Breast epithelium (tissue), 4 donors: ENCODE measurements around the gene RPL39L. TPM values are rescaled to one million over a fixed set of nuclear protein-coding genes. Genes with fewer than 3 reads are reported as not detected.

Experiments used
- DNase-seq, 2 donors: peaks; one replicate each; pipeline ENCODE4 v3.0.0-alpha.2; 2019; ENCODE audit warnings: low spot score in 2 of 2
- H3K27ac ChIP-seq, 2 donors: fragments of 200-600 bp; sonication (generic) in 1 of 2; one replicate each; pipeline ENCODE4 v1.5.1; 2016 to 2019; ENCODE audit warnings: mild to moderate bottlenecking in 1 of 2
- H3K27me3 ChIP-seq, 2 donors: fragments of 200-600 bp; sonication (generic) in 1 of 2; one replicate each; pipeline versions ENCODE4 v1.5.1 to v1.6.0; 2017 to 2019; ENCODE audit warnings: control low read depth in 1 of 2, mild to moderate bottlenecking in 1 of 2
- H3K36me3 ChIP-seq: fragments of 200-600 bp; one replicate; pipeline ENCODE4 v1.5.1; 2019
- H3K4me1 ChIP-seq, 2 donors: fragments of 200-600 bp; sonication (generic); one replicate each; pipeline ENCODE4 v1.5.1; 2016 to 2019; ENCODE audit warnings: control low read depth in 1 of 2
- H3K4me3 ChIP-seq, 3 donors: fragments of 200-600 bp; sonication (generic); 1 replicate in 2 of 3; 2 replicates in 1 of 3; pipeline ENCODE4 v1.5.1; 2016 to 2019; ENCODE audit warnings: mild to moderate bottlenecking in 3 of 3, moderate library complexity in 2 of 3
- H3K9me3 ChIP-seq, 2 donors: fragments of 200-600 bp; sonication (generic) in 1 of 2; one replicate each; pipeline ENCODE4 v1.5.1; 2016 to 2019; ENCODE audit warnings: control low read depth in 1 of 2
- CTCF ChIP-seq, 3 donors: fragments of 450-650 bp; IDR thresholded peaks; one replicate each; pipeline ENCODE4 v1.5.1; 2016 to 2017; ENCODE audit warnings: antibody characterized with exemption in 3 of 3, mild to moderate bottlenecking in 3 of 3, moderate library complexity in 3 of 3
- POLR2A ChIP-seq: fragments of 450-650 bp; IDR thresholded peaks from one replicate; pipeline ENCODE4 v1.6.1; 2016; ENCODE audit warnings: antibody characterized with exemption, mild to moderate bottlenecking, moderate library complexity
- POLR2AphosphoS5 ChIP-seq, 3 donors: sonication (generic); formaldehyde crosslinking; IDR thresholded peaks; one replicate each; pipeline ENCODE4 v1.6.1; 2017; ENCODE audit warnings: antibody characterized with exemption in 3 of 3
- intact Hi-C: fragments of 100-400 bp; cut with DNase I; formaldehyde crosslinking; loops from one replicate; pipeline ENCODE4 v1.15.1; 2023; ENCODE audit warnings: low total_unique reads
- total RNA-seq, 3 donors: library from RNA; depleted of rRNA; stranded (reverse); fragments of >200 nt; gene quantifications; one replicate each; pipeline ENCODE4 v1.1.0, GENCODE V29; 2016

RPL39L gene
- total RNA-seq, 3 donors from 2014 or later = 5.4 to 15.4 (median 14.6) TPM

- Histone ChIP-seq H3K4me1 (no peaks in the 10 kb centered on the region), H3K9me3 (no peaks in the 10 kb centered on the region), H3K4me3 (no peak overlapping the region), H3K27me3 (no peaks in the 10 kb centered on the region), H3K27ac (no peak overlapping the region), H3K36me3 (no peaks in the 10 kb centered on the region)
- no peak for TF ChIP-seq CTCF (IDR thresholded peaks at IDR 0.05)
- no peak for TF ChIP-seq POLR2AphosphoS5 (IDR thresholded peaks at IDR 0.05)
- TF ChIP-seq POLR2A = no peak
- no peak for DNase-seq
- intact Hi-C loops = no loop called here
These were observed 59.9 kb downstream of the RPL39L start for GRCh38 chr3:187079090-187080022.

GRCh38 chr3:187077537-187077936, 61.8 kb downstream of the RPL39L start:
- Histone ChIP-seq H3K36me3 (no peaks in the 10 kb centered on the region), H3K4me1 (no peaks in the 10 kb centered on the region), H3K27me3 (no peaks in the 10 kb centered on the region), H3K9me3 (no peaks in the 10 kb centered on the region), H3K4me3 (no peak overlapping the region), H3K27ac (no peak overlapping the region)
- no peak for DNase-seq
- TF ChIP-seq CTCF (IDR thresholded peaks at IDR 0.05) = no peak
- no peak for TF ChIP-seq POLR2AphosphoS5 (IDR thresholded peaks at IDR 0.05)
- no peak for TF ChIP-seq POLR2A
- intact Hi-C loops = no loop called here

GRCh38 chr3:187077085-187077484, 62.2 kb downstream of the RPL39L start:
- H3K4me1 ChIP-seq = no peaks in the 10 kb centered on the region
- H3K36me3 ChIP-seq = no peaks in the 10 kb centered on the region
- H3K9me3 ChIP-seq = no peaks in the 10 kb centered on the region
- TF ChIP-seq POLR2A = no peak
- no peak for TF ChIP-seq CTCF (IDR thresholded peaks at IDR 0.05)
- TF ChIP-seq POLR2AphosphoS5 (IDR thresholded peaks at IDR 0.05) = no peak
- H3K4me3 ChIP-seq = no peak overlapping the region
- DNase-seq = no peak
- intact Hi-C loops = no loop called here
- H3K27ac ChIP-seq = no peak overlapping the region
- no peaks in the 10 kb centered on the region for H3K27me3 ChIP-seq

GRCh38 chr3:187076297-187076696, 63.0 kb downstream of the RPL39L start:
- intact Hi-C loops = no loop called here
- Histone ChIP-seq H3K36me3 (no peaks in the 10 kb centered on the region), H3K4me1 (no peaks in the 10 kb centered on the region)

More at GRCh38 chr3:187076297-187076696, 63.0 kb downstream of the RPL39L start:
- no peak for TF ChIP-seq POLR2AphosphoS5 (IDR thresholded peaks at IDR 0.05)
- no peak for TF ChIP-seq POLR2A
- TF ChIP-seq CTCF (IDR thresholded peaks at IDR 0.05) = no peak
- Histone ChIP-seq H3K4me3 (no peak overlapping the region), H3K27me3 (no peaks in the 10 kb centered on the region), H3K27ac (no peak overlapping the region), H3K9me3 (no peaks in the 10 kb centered on the region)
- no peak for DNase-seq
